Lower leg skin (tissue), 4 donors: ENCODE data around the gene ISCU. TPM values are rescaled to one million over a fixed set of nuclear protein-coding genes. Genes with fewer than 3 reads are reported as not detected.

ENCODE experiments used
- total RNA-seq, 4 donors: library from RNA; depleted of rRNA; stranded (reverse); fragments of >200 nt; gene quantifications; one replicate each; pipeline ENCODE4 v1.1.0, GENCODE V29; 2016

The ISCU gene
- total RNA-seq, 4 donors from 2014 or later, result 94.7 to 175 (median 137) TPM

Other genes starting within 250 kb of the ISCU start
- 1 to 10 TPM; 1.1 to 7.5 (median 3.7) TPM for gene CMKLR1, start 223.3 kb upstream of the ISCU start, total RNA-seq
- gene FICD, start 47.3 kb upstream of the ISCU start, total RNA-seq, result 1 to 10 TPM; 1.8 to 5.2 (median 3.6) TPM
- gene SART3, start 1.4 kb upstream of the ISCU start, total RNA-seq, result 10 to 100 TPM; 48.4 to 77.4 (median 72.1) TPM
- 10 to 100 TPM in 1 of 4 donors, 1 to 10 TPM in 1, under 1 TPM in 2; 0.34 to 10.3 (median 1.4) TPM for gene TMEM119, start 35.5 kb downstream of the ISCU start, total RNA-seq
- 1 to 10 TPM; 1.2 to 4.6 (median 3.0) TPM for gene SELPLG, start 71.3 kb downstream of the ISCU start, total RNA-seq
- 100 to 1,000 TPM in 3 of 4 donors, 10 to 100 TPM in 1; 86.5 to 193 (median 146) TPM for gene CORO1C, start 168.9 kb downstream of the ISCU start, total RNA-seq